B cell (primary cell): ENCODE measurements around the gene APH1A. TPM values are rescaled to one million over a fixed set of nuclear protein-coding genes. Genes with fewer than 3 reads are reported as not detected.

Experiments
- ATAC-seq: fragments of 200-7000 bp; cut with Tn5 transposase; one replicate; pipeline ENCODE4 v1.10.0; 2021; ENCODE audit warnings: low read depth, mild to moderate bottlenecking, moderate number of reproducible peaks, moderate library complexity
- CTCF ChIA-PET: fragments of 350-600 bp; sonication (Branson Sonifier 250); formaldehyde crosslinking; loops from one replicate; lab custom pipeline; 2021; ENCODE audit warnings: antibody characterized with exemption, inconsistent platforms; lab: Charles Lee
- POLR2A ChIA-PET: fragments of 350-600 bp; sonication (Branson Sonifier 250); formaldehyde crosslinking; loops from one replicate; lab custom pipeline; 2021; ENCODE audit warnings: antibody characterized with exemption; lab: Charles Lee
- DNase-seq: peaks from one replicate; pipeline ENCODE4 v3.0.0; 2013
- H2AFZ ChIP-seq: 2 replicates; pipeline ENCODE4 v1.6.1; 2012; ENCODE audit warnings: mild to moderate bottlenecking, low read depth, low read length; ENCODE audit not compliant: insufficient read depth, poor library complexity, severe bottlenecking
- H3K27ac ChIP-seq, 2 donors: 1 replicate in 1 of 2; 2 replicates in 1 of 2; pipeline ENCODE4 v1.5.1; 2012 to 2013; ENCODE audit warnings: low read length in 2 of 2, mild to moderate bottlenecking in 2 of 2, moderate library complexity in 1 of 2
- H3K27me3 ChIP-seq, 4 experiments: fragments of 200-600 bp in 1 of 4; sonication (generic) in 1 of 4; replicated peaks in 1 of 4; 1 replicate in 2 of 4; 2 replicates in 2 of 4; pipeline versions ENCODE4 v1.6.1 to v1.7.0; 2013 to 2016; ENCODE audit warnings: low read length in 3 of 4, mild to moderate bottlenecking in 2 of 4, mixed read lengths in 1 of 4, moderate library complexity in 1 of 4; ENCODE audit not compliant: insufficient read depth in 4 of 4, control insufficient read depth in 3 of 4; ENCODE audit errors: control extremely low read depth in 1 of 4
- H3K36me3 ChIP-seq, 2 experiments: replicated peaks in 1 of 2; 1 replicate in 1 of 2; 2 replicates in 1 of 2; pipeline versions ENCODE4 v1.6.1 to v1.7.1; 2013; ENCODE audit warnings: low read length in 1 of 2; ENCODE audit not compliant: insufficient read depth in 2 of 2, control insufficient read depth in 1 of 2; ENCODE audit errors: control extremely low read depth in 1 of 2, extremely low read depth in 1 of 2
- H3K4me1 ChIP-seq, 2 donors: fragments of 200-600 bp in 1 of 2; sonication (generic) in 1 of 2; 1 replicate in 1 of 2; 2 replicates in 1 of 2; pipeline versions ENCODE4 v1.5.1 to v1.6.1; 2013 to 2017; ENCODE audit warnings: low read length in 2 of 2; ENCODE audit not compliant: control insufficient read depth in 2 of 2, insufficient read depth in 2 of 2
- H3K4me2 ChIP-seq: replicated peaks from 2 replicates; pipeline ENCODE3; 2012; ENCODE audit warnings: mild to moderate bottlenecking, low read depth, low read length; ENCODE audit not compliant: poor library complexity, severe bottlenecking
- H3K4me3 ChIP-seq, 5 experiments: fragments of 200-600 bp in 1 of 5; sonication (generic) in 1 of 5; 1 replicate in 3 of 5; 2 replicates in 2 of 5; pipeline versions ENCODE4 v1.5.1 to v1.7.0; 2011 to 2016; ENCODE audit warnings: low read length in 4 of 5, mild to moderate bottlenecking in 4 of 5, low read depth in 2 of 5, control low read depth in 1 of 5, moderate library complexity in 1 of 5; ENCODE audit not compliant: insufficient read depth in 1 of 5; ENCODE audit errors: control extremely low read depth in 1 of 5, extremely low read depth in 1 of 5
- H3K79me2 ChIP-seq: fragments of 200-600 bp; sonication (generic); one replicate; pipeline ENCODE4 v1.6.0; 2016; ENCODE audit warnings: low read length; ENCODE audit not compliant: control insufficient read depth, insufficient read depth
- H3K9ac ChIP-seq: fragments of 200-600 bp; sonication (generic); 2 replicates; pipeline ENCODE4 v1.6.1; 2017; ENCODE audit warnings: mild to moderate bottlenecking, low read length, moderate library complexity
- H3K9me3 ChIP-seq, 3 donors: one replicate each; pipeline versions ENCODE4 v1.6.1 to v1.7.1; 2013; ENCODE audit warnings: low read length in 2 of 3; ENCODE audit not compliant: control insufficient read depth in 2 of 3, insufficient read depth in 1 of 3; ENCODE audit errors: control extremely low read depth in 1 of 3
- H4K20me1 ChIP-seq: 2 replicates; pipeline ENCODE4 v1.6.0; 2012; ENCODE audit warnings: mild to moderate bottlenecking, low read length; ENCODE audit not compliant: insufficient read depth, control insufficient read depth, poor library complexity, severe bottlenecking
- H3K27ac Mint-ChIP-seq: one replicate; pipeline ENCODE4 v1.8.0; 2021; ENCODE audit warnings: mixed read lengths
- H3K27me3 Mint-ChIP-seq: one replicate; pipeline ENCODE4 v1.8.0; 2021; ENCODE audit warnings: mixed read lengths
- H3K4me1 Mint-ChIP-seq: one replicate; pipeline ENCODE4 v1.8.0; 2021; ENCODE audit warnings: mixed read lengths
- H3K4me3 Mint-ChIP-seq: one replicate; pipeline ENCODE4 v1.8.0; 2021; ENCODE audit warnings: mixed read lengths
- H3K9me3 Mint-ChIP-seq: one replicate; pipeline ENCODE4 v1.8.0; 2022; ENCODE audit warnings: mixed read lengths; ENCODE audit not compliant: insufficient read depth
- CTCF ChIP-seq: fragments of 200-600 bp; IDR thresholded peaks from one replicate; pipeline ENCODE4 v1.8.0; 2022; ENCODE audit warnings: antibody characterized with exemption, mild to moderate bottlenecking
- EZH2 ChIP-seq: IDR thresholded peaks from 2 replicates; pipeline ENCODE4 v1.6.1; 2012; ENCODE audit warnings: borderline replicate concordance, low read depth, mild to moderate bottlenecking, moderate library complexity, low read length; ENCODE audit not compliant: insufficient read depth, poor library complexity, severe bottlenecking
- WGBS: methylation state at CpG from one replicate; pipeline ENCODE4 v1.1.5; 2013; ENCODE audit warnings: missing lambda C conversion rate; ENCODE audit not compliant: insufficient coverage; 5-methylcytosine and 5-hydroxymethylcytosine counted together
- intact Hi-C: fragments of 100-400 bp; cut with micrococcal nuclease; formaldehyde crosslinking; loops from one replicate; pipeline ENCODE4 v1.10.0; 2022
- polyA plus RNA-seq: library from polyadenylated mRNA; depleted of rRNA; stranded (reverse); fragments of >200 nt; gene quantifications from 2 replicates; pipeline ENCODE4 v1.2.3, GENCODE V29; 2012
- total RNA-seq, 2 donors: library from RNA; stranded (reverse); fragments of 120-200 nt in 1 of 2; gene quantifications; 1 replicate in 1 of 2; 2 replicates in 1 of 2; pipeline versions ENCODE4 v1.2.3 to v1.2.4, GENCODE V29; 2013 to 2022

The APH1A gene
- total and polyA plus RNA-seq, 2 donors (not counting 1 experiment from before 2014, with no cell fraction given): 135 to 165 TPM

GRCh38 chr1:150234309-150234565, 34.6 kb downstream of the APH1A start:
- ATAC-seq (no peak), DNase-seq (no peak)
- no peaks in the 10 kb centered on the region for H3K9me3 ChIP-seq
- H3K36me3 ChIP-seq: peaks cover 0 to 4% of the 10 kb centered on the region in 2 experiments
- ChIA-PET CTCF (interaction anchor here (1.3 to 2.2 kb wide), 7 partner anchors 9 to 309 kb away, joined by 4 to 10 read pairs (median 6); no protein-coding TSS in a partner anchor), POLR2A (interaction anchor here (0.5 to 2.5 kb wide), 10 partner anchors 21 to 1031 kb away, joined by 3 to 19 read pairs (median 5); partner anchors contain the start of genes APH1A and RPRD2)
- no peaks in the 10 kb centered on the region for H3K27me3 ChIP-seq
- peaks cover 27% of the 10 kb centered on the region for H3K79me2 ChIP-seq
- Mint-ChIP-seq H3K27me3 (no peaks in the 10 kb centered on the region), H3K4me3 (no peak overlapping the region), H3K27ac (no peak overlapping the region), H3K9me3 (no peaks in the 10 kb centered on the region), H3K4me1 (peaks cover 16% of the 10 kb centered on the region)
- peak overlapping the region; percentile 70 for H2AFZ ChIP-seq
- TF ChIP-seq EZH2: no peak
- TF ChIP-seq CTCF: no peak
- peak overlapping the region; percentile 60 to 94 (median 85) for H3K4me3 ChIP-seq
- peaks cover 23% of the 10 kb centered on the region in 2 donors for H3K4me1 ChIP-seq
- peak overlapping the region; percentile 93 for H3K4me2 ChIP-seq
- peak overlapping the region; percentile 97 to 98 for H3K27ac ChIP-seq
- intact Hi-C loops: loop anchor here (1.0 kb wide), 2 partner anchors 47 to 346 kb away; no protein-coding TSS in a partner anchor
- no peaks in the 10 kb centered on the region for H4K20me1 ChIP-seq
- WGBS: 0% methylated on average over 7 of the region's 9 CpGs
- peak overlapping the region; percentile 90 for H3K9ac ChIP-seq
